ENCODE results near the gene DNLZ. TPM values are rescaled to one million over a fixed set of nuclear protein-coding genes. Genes with fewer than 3 reads are reported as not detected.
A peak's percentile ranks its signal among the peaks of the same experiment; 100 is the strongest.

Gene DNLZ
- total and polyA plus RNA-seq, 9 of the 15 experiments (the other 6 are each of a cell fraction or from before 2014, with no cell fraction given) = 0.17 to 44.6 (median 3.4) TPM

GRCh38 chr9:136339173-136339957 lies 24.2 kb downstream of the DNLZ start (continued):
- TF ChIP-seq EP400 (IDR thresholded peaks at IDR 0.05) (no peak), RNF2 (IDR thresholded peaks at IDR 0.05) (no peak), CTCFL (IDR thresholded peaks at IDR 0.05; ENCODE audit: borderline replicate concordance, insufficient read depth, low read depth, low read length, poor library complexity, severe bottlenecking) (peak; percentile 41), DDX20 (tag; IDR thresholded peaks at IDR 0.05; ENCODE audit: low read depth) (no peak), STAG1 (CRISPR knock-in tag; IDR thresholded peaks at IDR 0.05; ENCODE audit: borderline replicate concordance) (peak; percentile 61; the same call in 1 of the 2 replicates), ZBED1 (IDR thresholded peaks at IDR 0.05) (no peak), THAP7 (CRISPR knock-in tag; IDR thresholded peaks at IDR 0.05) (no peak), ZNF583 (CRISPR knock-in tag; IDR thresholded peaks at IDR 0.05) (no peak), XRCC5 (IDR thresholded peaks at IDR 0.05; ENCODE audit: low read depth, low read length) (peak; percentile 54; the same call in 1 of the 2 replicates), RCOR1 (IDR thresholded peaks at IDR 0.05; ENCODE audit: borderline replicate concordance in 1 of 2, low read depth in 2 of 2, low read length in 2 of 2) (0 out of 4 replicates have a peak, but pooled peaks of 1 of the 2 experiments have one; percentile 14), ESRRA (IDR thresholded peaks at IDR 0.05; ENCODE audit: borderline replicate concordance, low read depth) (peak; percentile 12; the same call in 1 of the 2 replicates), ZFP1 (CRISPR knock-in tag; IDR thresholded peaks at IDR 0.05) (no peak), RBM39 (optimal IDR thresholded peaks at IDR 0.05; ENCODE audit: low read depth, low read length) (no peak), CEBPZ (IDR thresholded peaks at IDR 0.05; ENCODE audit: borderline replicate concordance, low read depth, low read length) (no peak)

All from K562 (cell line).